Adipocyte (in vitro differentiated cells): Measurements from ENCODE around the gene SORCS2.

Experiments
- DNase-seq: peaks from one replicate; pipeline ENCODE4 v3.0.0-alpha.2; 2015; ENCODE audit warnings: low read depth
- H3K27me3 ChIP-seq: replicated peaks from 2 replicates; pipeline ENCODE4 v1.7.0; 2013; ENCODE audit warnings: mild to moderate bottlenecking, low read length, moderate library complexity; ENCODE audit not compliant: control insufficient read depth, insufficient read depth
- H3K36me3 ChIP-seq: 2 replicates; pipeline ENCODE4 v1.7.0; 2013; ENCODE audit warnings: low read length, mild to moderate bottlenecking, moderate library complexity; ENCODE audit not compliant: control insufficient read depth, insufficient read depth, severe bottlenecking
- H3K4me1 ChIP-seq: 2 replicates; pipeline ENCODE4 v1.7.0; 2013; ENCODE audit warnings: mild to moderate bottlenecking, low read length, moderate library complexity; ENCODE audit not compliant: control insufficient read depth, insufficient read depth
- H3K4me3 ChIP-seq: 2 replicates; pipeline ENCODE4 v1.7.0; 2013; ENCODE audit warnings: mild to moderate bottlenecking, low read length, moderate library complexity
- H3K9ac ChIP-seq: 2 replicates; pipeline ENCODE4 v1.7.0; 2013; ENCODE audit warnings: mild to moderate bottlenecking, low read length, moderate library complexity
- H3K9me3 ChIP-seq: 2 replicates; pipeline ENCODE4 v1.7.0; 2013; ENCODE audit warnings: mild to moderate bottlenecking, low read length, moderate library complexity; ENCODE audit not compliant: control insufficient read depth

The SORCS2 gene

DNA sequence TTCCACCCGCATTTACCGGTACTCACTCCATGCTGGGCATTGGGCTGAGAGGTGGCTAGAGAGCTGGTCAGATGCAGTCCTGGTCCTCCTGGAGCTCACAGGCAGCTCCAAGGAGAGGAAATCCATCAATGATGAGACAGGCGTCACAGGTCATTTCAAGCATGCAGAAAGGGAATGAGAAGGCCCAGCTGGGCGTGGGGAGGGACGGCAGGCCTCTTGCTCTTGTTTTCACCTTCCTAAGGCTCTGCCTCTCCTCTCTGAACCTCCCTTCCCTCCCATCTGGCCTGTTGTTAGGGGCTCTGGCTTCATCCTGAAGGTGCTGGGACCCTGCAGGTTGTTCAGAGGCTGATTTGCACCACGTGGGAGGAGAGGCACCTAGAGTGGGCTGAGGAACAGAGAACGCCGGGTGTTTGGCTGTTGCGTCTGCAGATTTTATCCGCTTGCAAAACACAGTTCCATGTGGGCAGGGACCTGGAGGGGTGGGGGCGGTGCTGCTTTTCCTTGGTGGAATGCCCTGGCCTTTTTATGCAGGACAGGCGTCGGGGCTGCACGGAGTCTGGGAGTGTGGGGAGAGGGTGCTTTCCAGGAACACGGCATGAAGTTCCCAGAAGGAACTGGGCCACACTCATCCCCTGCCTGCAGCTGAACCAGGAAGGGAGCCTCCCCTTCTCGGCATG, 323.9 kb downstream of the SORCS2 start:
- H3K9me3 ChIP-seq, result no peaks in the 10 kb centered on the region
- no peak overlapping the region for H3K9ac ChIP-seq
- H3K27me3 ChIP-seq, result peaks cover 34% of the 10 kb centered on the region
- H3K4me1 ChIP-seq, result peaks cover 20% of the 10 kb centered on the region
- H3K4me3 ChIP-seq, result no peak overlapping the region
- no peak for DNase-seq
- H3K36me3 ChIP-seq, result no peaks in the 10 kb centered on the region

DNA sequence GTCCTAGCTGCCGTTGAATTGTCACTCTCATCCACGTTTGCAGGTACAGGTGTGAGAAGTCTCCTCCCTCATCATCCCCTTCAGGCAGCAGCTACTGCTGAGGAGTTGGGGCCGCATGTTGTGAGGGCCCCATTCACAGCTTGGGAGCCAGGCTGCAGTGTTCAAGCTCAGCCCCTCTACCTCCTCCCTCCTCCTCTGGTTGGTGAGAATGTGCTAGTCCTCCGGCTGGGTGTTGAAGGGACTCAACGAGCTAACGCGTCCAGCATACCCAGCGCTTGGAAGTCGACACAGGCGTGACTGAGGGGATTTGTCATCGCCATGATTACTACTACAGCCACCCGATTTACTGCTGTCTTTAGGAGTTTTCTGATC, 324.4 kb downstream of the SORCS2 start:
- H3K4me1 ChIP-seq, result peaks cover 20% of the 10 kb centered on the region
- no peak overlapping the region for H3K9ac ChIP-seq
- H3K4me3 ChIP-seq, result no peak overlapping the region
- no peaks in the 10 kb centered on the region for H3K9me3 ChIP-seq
- H3K27me3 ChIP-seq, result peaks cover 39% of the 10 kb centered on the region
- no peak for DNase-seq
- H3K36me3 ChIP-seq, result no peaks in the 10 kb centered on the region

DNA sequence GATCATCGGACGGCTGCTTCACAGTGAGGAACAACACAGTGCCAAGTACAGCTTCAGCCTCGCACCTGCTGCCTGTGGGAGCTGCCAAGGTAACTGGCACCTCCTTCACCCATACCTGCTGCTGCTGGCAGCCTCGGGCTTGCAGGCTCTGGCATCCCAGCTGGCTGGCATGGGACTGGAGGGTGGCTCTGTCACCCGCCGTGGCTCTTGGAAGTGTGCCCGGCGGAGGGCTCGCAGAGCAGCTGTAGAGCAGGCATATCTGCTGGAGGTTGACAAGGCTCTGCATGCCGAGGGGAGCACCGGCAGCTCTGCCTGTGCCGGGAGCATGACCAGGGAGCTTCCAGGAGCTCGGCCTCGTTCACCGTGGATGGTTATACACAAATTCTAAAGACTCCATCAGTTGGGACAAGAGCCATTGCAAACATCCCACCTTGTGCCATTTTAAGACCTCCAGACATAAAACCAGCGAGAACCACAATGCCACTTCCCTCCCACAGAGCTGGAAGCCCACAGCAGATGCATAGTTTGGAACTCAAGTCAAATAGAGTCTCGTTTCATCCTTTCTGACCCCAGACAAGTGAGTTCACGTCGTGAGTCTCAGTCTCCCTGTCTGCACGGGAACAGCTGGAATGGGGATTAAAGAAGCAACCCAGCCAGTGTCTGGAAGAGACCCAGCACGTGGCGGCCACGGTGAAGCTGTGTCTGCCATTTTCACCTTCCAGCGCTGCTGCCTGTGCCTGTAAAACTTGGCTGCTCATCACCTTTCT, 326.7 kb downstream of the SORCS2 start:
- H3K36me3 ChIP-seq, result no peaks in the 10 kb centered on the region
- no peak overlapping the region for H3K9ac ChIP-seq
- peaks cover 58% of the 10 kb centered on the region for H3K27me3 ChIP-seq
- no peak overlapping the region for H3K4me3 ChIP-seq
- H3K9me3 ChIP-seq, result no peaks in the 10 kb centered on the region
- peaks cover 20% of the 10 kb centered on the region for H3K4me1 ChIP-seq
- no peak for DNase-seq

DNA sequence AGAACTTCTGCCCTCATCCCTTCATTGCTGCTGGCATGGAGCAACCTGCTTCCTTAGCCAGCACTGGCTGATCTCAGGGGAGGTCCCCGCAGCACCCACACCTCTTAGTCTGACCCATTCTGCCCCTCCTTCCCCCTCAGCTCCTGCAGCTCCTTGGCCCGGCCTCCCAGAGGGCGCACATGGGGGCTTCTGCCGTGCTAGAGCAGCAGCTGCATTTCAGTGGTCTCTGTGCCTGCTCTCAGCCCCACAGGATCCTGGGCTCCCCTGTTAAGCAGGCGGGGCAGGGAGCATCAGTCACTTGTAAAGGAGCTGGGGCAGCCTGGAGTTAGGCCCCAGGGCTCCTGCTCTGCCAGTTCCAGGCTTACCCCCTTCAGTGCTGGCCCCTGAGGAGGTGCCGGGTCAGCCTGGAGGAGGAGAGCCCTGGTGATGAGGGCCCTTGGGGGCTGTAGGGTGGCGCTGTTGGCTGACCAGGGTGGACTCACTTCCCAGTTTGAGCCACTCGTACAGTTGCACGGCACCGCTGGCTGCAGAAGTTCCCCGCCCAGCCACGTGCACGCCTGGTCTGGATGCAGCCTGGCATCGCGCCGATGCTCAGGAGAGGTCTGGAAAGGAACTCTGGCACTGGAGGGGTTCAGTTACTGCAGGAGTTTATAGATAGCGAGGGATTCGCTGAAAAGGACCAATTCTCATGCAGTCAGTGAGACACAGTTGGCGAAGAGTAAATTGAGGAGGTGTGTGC, 327.5 kb downstream of the SORCS2 start:
- Histone ChIP-seq H3K4me1 (peaks cover 20% of the 10 kb centered on the region), H3K36me3 (no peaks in the 10 kb centered on the region), H3K9ac (no peak overlapping the region), H3K9me3 (no peaks in the 10 kb centered on the region), H3K27me3 (peaks cover 64% of the 10 kb centered on the region), H3K4me3 (no peak overlapping the region)
- no peak for DNase-seq

DNA sequence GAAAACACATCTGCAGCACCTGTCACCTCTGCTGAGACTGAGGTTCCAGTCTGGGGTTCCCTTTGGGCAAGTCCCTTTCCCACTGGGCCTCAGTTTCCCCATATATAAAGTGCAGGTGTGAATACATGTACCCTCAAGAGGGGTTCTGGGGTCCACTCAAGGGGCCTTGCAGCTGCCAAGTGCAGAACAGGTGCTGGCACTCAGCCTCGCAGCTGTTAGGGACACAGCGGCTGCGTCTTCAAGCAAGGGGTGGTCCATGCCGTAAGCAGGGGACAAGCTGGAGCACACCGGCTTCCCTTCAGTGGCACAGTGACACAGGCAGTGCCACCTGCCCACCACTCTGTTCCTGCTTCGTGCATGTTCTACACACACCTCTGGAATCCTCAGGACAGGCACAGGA, 329.3 kb downstream of the SORCS2 start:
- Histone ChIP-seq H3K36me3 (no peaks in the 10 kb centered on the region), H3K4me1 (peaks cover 2% of the 10 kb centered on the region), H3K4me3 (no peak overlapping the region), H3K9me3 (no peaks in the 10 kb centered on the region), H3K27me3 (peaks cover 77% of the 10 kb centered on the region), H3K9ac (no peak overlapping the region)
- no peak for DNase-seq

DNA sequence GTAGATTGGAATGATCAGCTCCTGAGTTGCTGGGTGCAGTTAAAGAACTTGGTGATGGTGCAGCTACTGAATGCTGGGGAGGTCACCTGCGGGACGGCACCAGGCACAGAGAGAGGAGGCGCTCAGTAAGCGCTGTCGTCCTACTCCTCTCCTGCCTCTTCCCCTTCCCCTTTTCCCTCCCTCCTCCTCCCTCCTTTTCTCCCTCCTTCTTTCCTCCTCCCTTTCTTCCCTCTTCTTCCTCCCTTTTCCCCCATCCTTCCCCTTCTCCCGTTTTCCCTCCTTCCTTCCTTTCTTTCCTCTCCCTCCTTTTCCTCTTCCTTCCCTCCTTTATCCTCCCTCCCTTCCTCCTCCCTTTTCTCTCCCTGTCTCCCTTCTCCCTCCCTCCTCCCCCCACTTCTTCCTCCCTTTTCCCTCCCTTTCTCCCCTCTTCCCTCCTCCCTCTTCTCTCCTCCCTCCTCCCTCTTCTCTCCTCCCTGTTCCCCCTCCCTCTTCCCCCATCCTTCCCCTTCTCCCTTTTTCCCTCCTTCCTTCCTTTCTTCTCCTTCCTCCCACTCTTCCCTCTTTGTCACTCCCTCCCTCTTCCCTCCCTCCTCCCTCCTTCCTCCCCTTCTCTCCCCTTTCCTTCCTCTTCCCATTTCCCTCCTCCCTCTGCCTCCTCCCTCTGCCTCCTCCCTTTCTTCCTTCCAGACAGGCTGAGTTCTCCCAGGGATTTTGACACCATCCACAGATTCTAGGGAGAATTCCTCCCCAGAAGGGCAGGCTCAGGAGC, 330.3 kb downstream of the SORCS2 start:
- H3K9ac ChIP-seq, result no peak overlapping the region
- peaks cover 75% of the 10 kb centered on the region for H3K27me3 ChIP-seq
- DNase-seq, result no peak
- H3K36me3 ChIP-seq, result no peaks in the 10 kb centered on the region
- no peak overlapping the region for H3K4me3 ChIP-seq
- no peaks in the 10 kb centered on the region for H3K9me3 ChIP-seq
- H3K4me1 ChIP-seq, result no peaks in the 10 kb centered on the region

DNA sequence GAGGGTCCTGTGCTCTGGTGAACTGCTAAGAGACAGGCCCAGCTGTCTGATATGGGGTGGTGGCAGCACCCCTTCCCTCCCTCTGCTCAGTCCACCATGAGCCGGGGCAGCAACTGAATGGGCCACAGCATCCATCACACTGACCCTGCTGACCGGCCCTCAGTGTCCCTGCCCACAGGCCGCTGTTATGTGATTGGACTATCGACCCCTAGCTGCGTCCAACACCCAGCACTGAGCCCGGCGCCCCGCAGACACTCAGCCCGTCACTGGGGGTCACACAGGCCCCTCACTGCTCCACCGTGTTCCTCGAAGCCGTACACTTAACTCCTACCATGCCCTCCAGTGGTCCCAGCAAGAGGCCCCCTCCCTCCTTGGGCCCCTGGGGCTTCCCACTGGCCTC, 331.2 kb downstream of the SORCS2 start:
- H3K9ac ChIP-seq, result no peak overlapping the region
- peaks cover 73% of the 10 kb centered on the region for H3K27me3 ChIP-seq
- H3K4me1 ChIP-seq, result no peaks in the 10 kb centered on the region
- no peaks in the 10 kb centered on the region for H3K36me3 ChIP-seq
- no peaks in the 10 kb centered on the region for H3K9me3 ChIP-seq
- H3K4me3 ChIP-seq, result no peak overlapping the region
- DNase-seq, result no peak

DNA sequence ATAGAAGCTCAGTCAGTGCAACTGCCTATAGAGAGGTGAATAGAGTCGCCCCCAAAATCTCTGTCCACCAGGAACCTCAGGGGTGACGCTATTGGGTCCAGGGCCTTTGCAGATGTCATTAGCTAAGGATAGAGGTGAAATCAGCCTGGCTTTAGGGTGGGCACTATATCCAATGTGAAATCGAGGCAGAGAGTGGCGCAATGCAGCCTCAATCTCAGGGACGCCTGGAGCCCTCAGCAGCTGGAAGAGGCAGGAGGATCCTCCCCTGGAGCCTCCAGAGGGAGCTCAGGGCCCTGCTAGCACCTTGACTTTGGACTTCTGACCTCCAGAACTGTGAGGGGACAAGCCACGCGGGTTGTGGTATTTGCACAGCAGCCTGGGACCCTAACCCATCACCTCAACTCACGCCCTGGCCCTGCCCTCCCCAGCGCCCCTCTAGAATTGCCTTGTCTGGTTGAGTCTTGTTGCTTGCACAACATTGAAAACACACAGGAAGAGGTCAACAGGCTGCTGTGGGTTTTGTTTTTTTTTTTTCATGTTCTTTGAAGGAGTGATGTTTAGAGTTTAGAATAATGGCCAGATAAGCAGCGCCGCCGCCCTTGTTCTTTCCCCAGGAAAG, 331.8 kb downstream of the SORCS2 start:
- Histone ChIP-seq H3K27me3 (peaks cover 69% of the 10 kb centered on the region), H3K9ac (no peak overlapping the region), H3K4me1 (no peaks in the 10 kb centered on the region), H3K9me3 (no peaks in the 10 kb centered on the region), H3K36me3 (no peaks in the 10 kb centered on the region), H3K4me3 (no peak overlapping the region)
- DNase-seq, result no peak

DNA sequence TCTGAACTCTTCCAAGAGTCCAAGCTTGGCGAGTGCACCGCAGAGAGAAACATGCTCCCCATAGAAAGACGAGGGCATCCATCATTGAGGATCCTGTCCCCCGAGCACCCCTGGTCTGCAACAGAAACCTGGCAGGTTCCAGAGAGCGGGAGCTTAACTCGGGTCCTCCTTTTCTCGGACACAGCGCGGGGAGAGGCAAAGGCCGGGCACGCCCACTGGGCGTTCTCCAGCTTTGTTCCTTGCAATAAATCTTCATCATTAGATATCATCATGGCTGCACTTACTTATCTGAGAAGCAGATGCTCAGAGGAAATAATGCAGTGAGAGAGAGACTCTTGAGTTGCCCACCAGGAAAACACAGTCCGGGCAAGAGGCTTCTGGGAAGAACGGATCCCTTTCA, 332.5 kb downstream of the SORCS2 start:
- no peaks in the 10 kb centered on the region for H3K4me1 ChIP-seq
- DNase-seq, result no peak
- peaks cover 66% of the 10 kb centered on the region for H3K27me3 ChIP-seq
- no peaks in the 10 kb centered on the region for H3K36me3 ChIP-seq
- no peak overlapping the region for H3K9ac ChIP-seq
- no peak overlapping the region for H3K4me3 ChIP-seq
- H3K9me3 ChIP-seq, result no peaks in the 10 kb centered on the region

DNA sequence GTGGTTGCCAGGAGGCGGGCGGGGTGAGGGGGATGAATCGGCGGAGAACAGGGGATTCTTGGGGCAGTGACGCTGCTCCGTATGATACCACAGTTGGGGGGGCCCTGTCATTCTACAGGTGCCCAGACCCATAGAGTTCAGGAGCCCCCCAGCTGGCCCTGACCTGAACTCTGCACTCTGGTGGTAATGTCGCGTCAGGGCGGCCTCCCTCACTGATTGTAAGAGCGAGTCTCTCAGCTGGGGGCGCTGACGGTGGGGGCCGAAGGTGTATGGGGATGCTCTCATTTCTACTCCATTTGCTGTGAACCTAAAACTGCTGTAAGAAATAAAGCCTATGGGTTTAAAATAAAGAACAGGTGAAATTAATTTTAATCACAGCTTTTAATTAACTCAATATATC, 334.2 kb downstream of the SORCS2 start:
- DNase-seq, result no peak
- Histone ChIP-seq H3K9me3 (no peaks in the 10 kb centered on the region), H3K4me1 (no peaks in the 10 kb centered on the region), H3K36me3 (no peaks in the 10 kb centered on the region), H3K4me3 (no peak overlapping the region), H3K9ac (no peak overlapping the region), H3K27me3 (peaks cover 51% of the 10 kb centered on the region)
